T-helper 2 cell treated with Interferon-gamma antibody and Interleukin-4, amounts not matched to agents 100 ng/mL and 5 ng/mL, for 36 hours (primary cell): Measurements from ENCODE around the gene TPH2. TPM values are rescaled to one million over a fixed set of nuclear protein-coding genes. Genes with fewer than 3 reads are reported as not detected.

ENCODE experiments used
- intact Hi-C: fragments of 100-400 bp; cut with micrococcal nuclease; formaldehyde crosslinking; loops from one replicate; pipeline ENCODE4 v1.15.1; 2023
- total RNA-seq: library from RNA; stranded (reverse); gene quantifications from 2 replicates; pipeline ENCODE4 v1.2.3, GENCODE V29; 2022

Gene TPH2
- total RNA-seq, result not detected in 2 replicates

GRCh38 chr12:71938728-71939385 lies at the start of gene TPH2:
TPH2 (plus strand) TSS chr12:71938845; CDS start chr12:71938987, 142 bp downstream.
- intact Hi-C loops, result loop anchor here (2.0 to 5.0 kb wide), 3 partner anchors 102 to 182 kb away; partner anchors contain the start of gene TBC1D15

- intact Hi-C loops, result no loop called here
Observed at GRCh38 chr12:71890475-71890874, 48.2 kb upstream of the TPH2 start.

- intact Hi-C loops, result no loop called here
Observed at GRCh38 chr12:71892059-71892458, 46.6 kb upstream of the TPH2 start.

GRCh38 chr12:71896205-71896882 lies 42.3 kb upstream of the TPH2 start:
- intact Hi-C loops, result no loop called here

GRCh38 chr12:71900091-71900490 lies 38.6 kb upstream of the TPH2 start:
- intact Hi-C loops, result no loop called here

- intact Hi-C loops, result no loop called here
Observed at GRCh38 chr12:71904629-71905028, 34.0 kb upstream of the TPH2 start.

- intact Hi-C loops, result loop anchor here (5.0 kb wide), 2 partner anchors 98 to 178 kb away; partner anchors contain the start of gene TBC1D15
Observed at GRCh38 chr12:71935594-71935993, 3.1 kb upstream of the TPH2 start.

GRCh38 chr12:71940068-71940467 lies 1.4 kb downstream of the TPH2 start:
- intact Hi-C loops, result no loop called here

GRCh38 chr12:71941174-71941573 lies 2.5 kb downstream of the TPH2 start:
- intact Hi-C loops, result no loop called here

GRCh38 chr12:71942259-71942658 lies 3.6 kb downstream of the TPH2 start:
- intact Hi-C loops, result no loop called here

- intact Hi-C loops, result no loop called here
Observed at GRCh38 chr12:71942703-71943102, 4.1 kb downstream of the TPH2 start.

GRCh38 chr12:71945121-71945520 lies 6.5 kb downstream of the TPH2 start:
- intact Hi-C loops, result no loop called here

- intact Hi-C loops, result no loop called here
Observed at GRCh38 chr12:71945883-71946282, 7.2 kb downstream of the TPH2 start.

- intact Hi-C loops, result no loop called here
Observed at GRCh38 chr12:71947645-71948105, 9.0 kb downstream of the TPH2 start.

- intact Hi-C loops, result no loop called here
Observed at GRCh38 chr12:71948390-71948789, 9.7 kb downstream of the TPH2 start.

- intact Hi-C loops, result no loop called here
Observed at GRCh38 chr12:71949646-71950045, 11.0 kb downstream of the TPH2 start.

- intact Hi-C loops, result no loop called here
Observed at GRCh38 chr12:71950404-71950803, 11.8 kb downstream of the TPH2 start.

GRCh38 chr12:71950819-71951218 lies 12.2 kb downstream of the TPH2 start:
- intact Hi-C loops, result no loop called here

GRCh38 chr12:71954083-71954778 lies 15.6 kb downstream of the TPH2 start:
- intact Hi-C loops, result no loop called here

- intact Hi-C loops, result no loop called here
Observed at GRCh38 chr12:71954861-71955260, 16.2 kb downstream of the TPH2 start.

- intact Hi-C loops, result no loop called here
Observed at GRCh38 chr12:71955970-71956369, 17.3 kb downstream of the TPH2 start.

GRCh38 chr12:71958056-71958455 lies 19.4 kb downstream of the TPH2 start:
- intact Hi-C loops, result no loop called here
